Measurements from ENCODE around the gene TK2.
"Not testable (repeated sequence)": the region's sequence is repeated elsewhere in the genome, so short reads cannot be mapped to it uniquely, and the experiment has no call there.

The TK2 gene

GRCh38 chr16:66569827-66570405 is 20.0 kb upstream of the TK2 start:
- DNase-seq: peak; percentile 58

GRCh38 chr16:66569131-66569530 is 19.2 kb upstream of the TK2 start:
- DNase-seq: no peak

- no peak for DNase-seq
Measured at GRCh38 chr16:66568355-66568754, 18.4 kb upstream of the TK2 start.

- not testable (repeated sequence) for DNase-seq
Measured at GRCh38 chr16:66567270-66567669, 17.3 kb upstream of the TK2 start.

- DNase-seq: no peak
Measured at GRCh38 chr16:66566051-66566901, 16.4 kb upstream of the TK2 start, which contains the start of gene CMTM1. TSS of gene CMTM1 (plus strand) at chr16:66566439. CDS start at chr16:66566514, 75 bp downstream.

GRCh38 chr16:66563574-66564334 is 13.8 kb upstream of the TK2 start:
- DNase-seq: no peak

- no peak for DNase-seq
Measured at GRCh38 chr16:66562986-66563385, 13.1 kb upstream of the TK2 start.

- no peak for DNase-seq
Measured at GRCh38 chr16:66562409-66562808, 12.5 kb upstream of the TK2 start.

GRCh38 chr16:66561381-66562080 is 11.6 kb upstream of the TK2 start:
- no peak for DNase-seq

GRCh38 chr16:66560107-66560506 is 10.2 kb upstream of the TK2 start:
- no peak for DNase-seq

GRCh38 chr16:66554495-66554894 is 4.6 kb upstream of the TK2 start:
- no peak for DNase-seq

- no peak for DNase-seq
Measured at GRCh38 chr16:66554021-66554420, 4.1 kb upstream of the TK2 start.

GRCh38 chr16:66553223-66553622 is 3.3 kb upstream of the TK2 start:
- DNase-seq: no peak

- peak; percentile 75 for DNase-seq
Measured at GRCh38 chr16:66552286-66553177, 2.6 kb upstream of the TK2 start, which contains the start of gene CKLF. TSS of gene CKLF (plus strand) at chr16:66552576. CDS start at chr16:66552716, 140 bp downstream.

- DNase-seq: no peak
Measured at GRCh38 chr16:66551788-66552285, 1.9 kb upstream of the TK2 start.

GRCh38 chr16:66551348-66551759 is 1.4 kb upstream of the TK2 start:
- peak; percentile 31 for DNase-seq

GRCh38 chr16:66548868-66549267 is 1.1 kb downstream of the TK2 start:
- no peak for DNase-seq

GRCh38 chr16:66548068-66548467 is 1.9 kb downstream of the TK2 start:
- DNase-seq: no peak

- no peak for DNase-seq
Measured at GRCh38 chr16:66547101-66547989, 2.6 kb downstream of the TK2 start.

GRCh38 chr16:66544016-66544757 is 5.7 kb downstream of the TK2 start:
- DNase-seq: no peak
